GM23338 (cell line): ENCODE measurements around the gene KCMF1. TPM values are rescaled to one million over a fixed set of nuclear protein-coding genes. Genes with fewer than 3 reads are reported as not detected.

Source experiments
- ATAC-seq: fragments of 200-7000 bp; cut with Tn5 transposase; 3 replicates; pipeline ENCODE4 v1.9.1; 2020
- DNase-seq: peaks from one replicate; pipeline ENCODE4 v3.0.0-alpha.2; 2015; ENCODE audit warnings: low spot score
- H2AFZ ChIP-seq: fragments of 200-600 bp; sonication (generic); 2 replicates; pipeline ENCODE4 v1.8.0; 2016; ENCODE audit warnings: antibody characterized with exemption, mild to moderate bottlenecking, moderate library complexity
- H3F3A ChIP-seq: fragments of 200-600 bp; sonication (generic); replicated peaks from 2 replicates; pipeline ENCODE4 v1.8.0; 2017; ENCODE audit warnings: antibody characterized with exemption, mixed run types, low read depth
- H3K27ac ChIP-seq: fragments of 200-600 bp; sonication (generic); 2 replicates; pipeline ENCODE4 v1.6.1; 2016; ENCODE audit warnings: low read depth
- H3K27me3 ChIP-seq: fragments of 200-600 bp; sonication (generic); 2 replicates; pipeline ENCODE4 v1.8.0; 2016; ENCODE audit warnings: mild to moderate bottlenecking, mixed run types, moderate library complexity; ENCODE audit not compliant: insufficient read depth
- H3K36me3 ChIP-seq: fragments of 200-600 bp; sonication (generic); 2 replicates; pipeline ENCODE4 v1.8.0; 2016; ENCODE audit warnings: mild to moderate bottlenecking; ENCODE audit not compliant: insufficient read depth
- H3K4me1 ChIP-seq: fragments of 200-600 bp; sonication (generic); 2 replicates; pipeline ENCODE4 v1.8.0; 2016; ENCODE audit warnings: mild to moderate bottlenecking, moderate library complexity; ENCODE audit not compliant: insufficient read depth
- H3K4me2 ChIP-seq: fragments of 200-600 bp; sonication (generic); 2 replicates; pipeline ENCODE4 v1.7.1; 2017; ENCODE audit warnings: mixed run types
- H3K4me3 ChIP-seq: fragments of 200-600 bp; sonication (generic); 2 replicates; pipeline ENCODE4 v1.6.1; 2016; ENCODE audit warnings: mixed run types
- H3K79me2 ChIP-seq: fragments of 200-600 bp; sonication (generic); replicated peaks from 2 replicates; pipeline ENCODE4 v1.8.0; 2017; ENCODE audit warnings: mild to moderate bottlenecking; ENCODE audit not compliant: insufficient read depth
- H3K9me2 ChIP-seq: fragments of 200-600 bp; sonication (generic); 2 replicates; pipeline ENCODE4 v1.8.0; 2017; ENCODE audit not compliant: insufficient read depth
- H4K20me1 ChIP-seq: fragments of 200-600 bp; sonication (generic); replicated peaks from 2 replicates; pipeline ENCODE4 v1.8.0; 2017; ENCODE audit warnings: mild to moderate bottlenecking; ENCODE audit not compliant: insufficient read depth
- H3K27ac Mint-ChIP-seq: 2 replicates; pipeline ENCODE4 v1.8.0; 2020; ENCODE audit warnings: inconsistent platforms, mild to moderate bottlenecking, moderate library complexity, mixed read lengths
- H3K27me3 Mint-ChIP-seq: 3 replicates; pipeline ENCODE4 v1.8.0; 2022; ENCODE audit warnings: low read depth, mild to moderate bottlenecking, moderate library complexity, mixed read lengths, inconsistent platforms; ENCODE audit not compliant: insufficient read depth, poor library complexity
- H3K36me3 Mint-ChIP-seq: 3 replicates; pipeline ENCODE4 v1.8.0; 2021; ENCODE audit warnings: low read depth, mild to moderate bottlenecking, inconsistent platforms, moderate library complexity, mixed read lengths
- H3K4me1 Mint-ChIP-seq: 3 replicates; pipeline ENCODE4 v1.8.0; 2020; ENCODE audit warnings: mild to moderate bottlenecking, inconsistent platforms, mixed read lengths
- H3K4me3 Mint-ChIP-seq: 3 replicates; pipeline ENCODE4 v1.8.0; 2021; ENCODE audit warnings: moderate library complexity, mild to moderate bottlenecking, inconsistent platforms, mixed read lengths
- H3K9me3 Mint-ChIP-seq: 3 replicates; pipeline ENCODE4 v1.8.0; 2020; ENCODE audit warnings: moderate library complexity, mild to moderate bottlenecking, inconsistent platforms, mixed read lengths
- CTCF ChIP-seq, 2 experiments: fragments of 200-600 bp in 1 of 2; sonication (generic) in 1 of 2; conservative IDR thresholded peaks; 2 replicates each; pipeline versions ENCODE4 v1.5.1 to v1.6.1; 2016 to 2017; ENCODE audit warnings: antibody characterized with exemption in 2 of 2, low read depth in 2 of 2, mild to moderate bottlenecking in 2 of 2, moderate library complexity in 1 of 2
- JUNB ChIP-seq: IDR thresholded peaks from one replicate; pipeline ENCODE4 v1.6.1; 2016; ENCODE audit warnings: antibody characterized with exemption; ENCODE audit not compliant: unreplicated experiment
- ZNF462 ChIP-seq: fragments of 250-450 bp; sonication (Bioruptor Pico); IDR thresholded peaks from 2 replicates; pipeline ENCODE4 v1.5.0; 2020; ENCODE audit warnings: mild to moderate bottlenecking, moderate library complexity
- polyA plus RNA-seq: library from polyadenylated mRNA; unstranded; fragments of >200 nt; fragmentation: Nextera tagmentation; extraction: Ambion mirVana; gene quantifications from 2 replicates; pipeline ENCODE4 v1.2.1, GENCODE V29; 2016
- total RNA-seq: library from RNA; depleted of rRNA; stranded (reverse); fragments of >200 nt; shearing (Covaris generic); gene quantifications from 2 replicates; pipeline ENCODE4 v1.2.3, GENCODE V29; 2014

KCMF1 gene
- total and polyA plus RNA-seq, 2 experiments from 2014 or later: 29.3 to 120 TPM

- TF ChIP-seq CTCF (conservative IDR thresholded peaks at IDR 0.05; ENCODE audit: low read depth in 2 of 2): no peak
Observed at GRCh38 chr2:85034158-85034557, 63.2 kb downstream of the KCMF1 start (continued).

GRCh38 chr2:85037622-85038021, 66.7 kb downstream of the KCMF1 start:
- no peak overlapping the region for H2AFZ ChIP-seq
- TF ChIP-seq JUNB: no peak
- no peak for TF ChIP-seq CTCF (conservative IDR thresholded peaks at IDR 0.05; ENCODE audit: low read depth in 2 of 2)
- TF ChIP-seq ZNF462 (CRISPR knock-in tag): no peak
- H3K4me1 Mint-ChIP-seq: peaks cover 17% of the 10 kb centered on the region
- no peak overlapping the region for H3K4me3 ChIP-seq
- H3K9me3 Mint-ChIP-seq: no peaks in the 10 kb centered on the region
- no peak overlapping the region for H3K27ac ChIP-seq
- peaks cover 27% of the 10 kb centered on the region for H4K20me1 ChIP-seq
- H3K9me2 ChIP-seq: no peaks in the 10 kb centered on the region
- H3K4me1 ChIP-seq: 0 out of 2 replicates have a peak, but pooled peaks cover 4% of the 10 kb centered on the region
- no peaks in the 10 kb centered on the region for H3F3A ChIP-seq
- no peaks in the 10 kb centered on the region for H3K27me3 ChIP-seq
- H3K79me2 ChIP-seq: peaks cover 38% of the 10 kb centered on the region
- H3K4me2 ChIP-seq: no peak overlapping the region
- no peak overlapping the region for H3K4me3 Mint-ChIP-seq
- H3K27me3 Mint-ChIP-seq: no peaks in the 10 kb centered on the region
- no peak overlapping the region for H3K27ac Mint-ChIP-seq
- peaks cover 17% of the 10 kb centered on the region for H3K36me3 ChIP-seq
- peaks cover 45% of the 10 kb centered on the region for H3K36me3 Mint-ChIP-seq
- DNase-seq (no peak), ATAC-seq (no peak)
